Fibroblast of lung (primary cell): Measurements from ENCODE around the gene GNL2.

Experiments used
- EZH2 ChIP-seq: IDR thresholded peaks from 2 replicates; pipeline ENCODE4 v1.5.1; 2012; ENCODE audit warnings: low read length, control low read depth, mild to moderate bottlenecking; ENCODE audit errors: missing control alignments
- TF ChIP-seq, protein P1 (sequence below), 2 donors: IDR thresholded peaks in 1 of 2; conservative IDR thresholded peaks in 1 of 2; 1 replicate in 1 of 2; 2 replicates in 1 of 2; pipeline ENCODE4 v1.5.1; 2011 to 2012; ENCODE audit warnings: low read length in 2 of 2, control low read depth in 1 of 2, inconsistent platforms in 1 of 2, low read depth in 1 of 2, mild to moderate bottlenecking in 1 of 2

DNA sequence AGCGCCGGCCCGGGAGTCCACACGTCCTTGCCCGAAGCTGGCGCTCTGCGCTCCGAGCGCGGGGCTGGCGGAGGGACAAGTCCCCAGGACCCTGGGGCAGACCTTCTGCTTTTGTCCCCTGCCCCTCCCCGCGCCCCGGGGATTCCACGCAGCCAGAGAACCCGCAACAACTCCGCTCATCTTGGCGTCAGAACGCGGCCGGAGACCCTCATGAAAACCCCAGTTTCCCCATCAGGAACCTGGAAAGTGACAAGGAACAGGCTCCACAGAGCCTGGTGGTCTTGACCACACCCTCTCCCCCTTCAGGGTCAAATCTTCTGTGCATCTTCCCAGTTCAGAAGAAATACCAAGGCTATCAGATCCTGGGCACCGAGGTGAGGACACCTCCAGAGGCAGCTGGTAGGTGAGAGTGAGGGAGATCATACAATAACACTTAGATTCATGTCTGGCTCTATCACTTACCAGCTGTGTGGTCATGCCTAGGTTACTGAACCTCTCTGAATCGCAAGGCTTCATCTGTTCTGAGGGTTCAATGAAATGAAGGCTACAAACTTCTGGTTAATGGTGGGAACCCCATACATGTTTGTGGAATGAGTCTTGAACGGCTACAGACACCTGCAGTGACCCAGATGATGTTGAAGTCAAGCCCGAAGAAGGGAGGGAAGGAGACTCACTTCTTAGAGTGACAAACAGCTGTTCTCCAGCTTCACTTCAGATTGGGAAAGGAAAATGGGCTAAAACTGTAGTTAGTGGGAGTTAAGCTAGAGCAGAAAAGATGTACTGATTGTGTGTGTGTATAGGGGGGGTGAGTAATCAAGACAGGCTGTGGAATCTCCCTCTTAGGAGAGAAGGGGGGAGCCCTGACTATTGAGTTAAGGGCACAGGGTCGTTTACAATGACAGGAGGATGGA lies 39.5 kb upstream of the GNL2 start:
- TF ChIP-seq, protein P1, sequence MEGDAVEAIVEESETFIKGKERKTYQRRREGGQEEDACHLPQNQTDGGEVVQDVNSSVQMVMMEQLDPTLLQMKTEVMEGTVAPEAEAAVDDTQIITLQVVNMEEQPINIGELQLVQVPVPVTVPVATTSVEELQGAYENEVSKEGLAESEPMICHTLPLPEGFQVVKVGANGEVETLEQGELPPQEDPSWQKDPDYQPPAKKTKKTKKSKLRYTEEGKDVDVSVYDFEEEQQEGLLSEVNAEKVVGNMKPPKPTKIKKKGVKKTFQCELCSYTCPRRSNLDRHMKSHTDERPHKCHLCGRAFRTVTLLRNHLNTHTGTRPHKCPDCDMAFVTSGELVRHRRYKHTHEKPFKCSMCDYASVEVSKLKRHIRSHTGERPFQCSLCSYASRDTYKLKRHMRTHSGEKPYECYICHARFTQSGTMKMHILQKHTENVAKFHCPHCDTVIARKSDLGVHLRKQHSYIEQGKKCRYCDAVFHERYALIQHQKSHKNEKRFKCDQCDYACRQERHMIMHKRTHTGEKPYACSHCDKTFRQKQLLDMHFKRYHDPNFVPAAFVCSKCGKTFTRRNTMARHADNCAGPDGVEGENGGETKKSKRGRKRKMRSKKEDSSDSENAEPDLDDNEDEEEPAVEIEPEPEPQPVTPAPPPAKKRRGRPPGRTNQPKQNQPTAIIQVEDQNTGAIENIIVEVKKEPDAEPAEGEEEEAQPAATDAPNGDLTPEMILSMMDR (conservative IDR thresholded peaks at IDR 0.05 in 1 of 2, IDR thresholded peaks at IDR 0.05 in 1 of 2; ENCODE audit: low read depth in 1 of 2, low read length in 2 of 2) = no peak
- TF ChIP-seq EZH2 = no peak
